HEK293T (cell line): ENCODE results near the gene LRMDA.

Experiments used
- CTCF ChIA-PET: fragments of 350-600 bp; formaldehyde crosslinking; extraction: SDS; loops from one replicate; lab custom pipeline; 2021; ENCODE audit warnings: antibody characterized with exemption, inconsistent platforms; lab: Yijun Ruan, JAX
- POLR2A ChIA-PET: fragments of 350-600 bp; formaldehyde crosslinking; extraction: SDS; loops from one replicate; lab custom pipeline; 2020; ENCODE audit warnings: antibody characterized with exemption, inconsistent platforms; lab: Yijun Ruan, JAX
- DNase-seq: peaks from one replicate; pipeline ENCODE4 v3.0.0; 2012; ENCODE audit warnings: mixed read lengths; ENCODE audit errors: extremely low spot score
- ARNT ChIP-seq: fragments of 450-650 bp; IDR thresholded peaks from 2 replicates; pipeline ENCODE4 v1.6.1; 2017; ENCODE audit warnings: mild to moderate bottlenecking
- BHLHE40 ChIP-seq: fragments of 450-650 bp; IDR thresholded peaks from 2 replicates; pipeline ENCODE4 v1.6.1; 2016; ENCODE audit warnings: mild to moderate bottlenecking, moderate library complexity, borderline replicate concordance
- CTBP1 ChIP-seq: fragments of 450-650 bp; IDR thresholded peaks from 2 replicates; pipeline ENCODE4 v1.6.1; 2016; ENCODE audit warnings: borderline replicate concordance
- ELF4 ChIP-seq: fragments of 450-650 bp; IDR thresholded peaks from 2 replicates; pipeline ENCODE4 v1.6.1; 2017; ENCODE audit warnings: antibody characterized with exemption
- FOXA1 ChIP-seq: fragments of 450-650 bp; IDR thresholded peaks from 2 replicates; pipeline ENCODE4 v1.6.1; 2016; ENCODE audit warnings: mild to moderate bottlenecking
- FOXK2 ChIP-seq: fragments of 450-650 bp; IDR thresholded peaks from 2 replicates; pipeline ENCODE4 v1.6.1; 2016; ENCODE audit warnings: mild to moderate bottlenecking
- FOXM1 ChIP-seq: fragments of 450-650 bp; IDR thresholded peaks from 2 replicates; pipeline ENCODE4 v1.6.1; 2017; ENCODE audit warnings: mild to moderate bottlenecking, borderline replicate concordance
- HDGF ChIP-seq: fragments of 450-650 bp; IDR thresholded peaks from 2 replicates; pipeline ENCODE4 v1.6.1; 2017; ENCODE audit warnings: antibody characterized with exemption, borderline replicate concordance
- L3MBTL2 ChIP-seq: fragments of 450-650 bp; conservative IDR thresholded peaks from 2 replicates; pipeline ENCODE4 v1.6.1; 2016; ENCODE audit warnings: mild to moderate bottlenecking
- LEF1 ChIP-seq: fragments of 450-650 bp; IDR thresholded peaks from 2 replicates; pipeline ENCODE4 v1.6.1; 2017; ENCODE audit warnings: mild to moderate bottlenecking, borderline replicate concordance
- NFRKB ChIP-seq: fragments of 450-650 bp; IDR thresholded peaks from 2 replicates; pipeline ENCODE4 v1.6.1; 2016; ENCODE audit warnings: mild to moderate bottlenecking, moderate library complexity
- PKNOX1 ChIP-seq: fragments of 450-650 bp; IDR thresholded peaks from 2 replicates; pipeline ENCODE4 v1.6.1; 2016
- SP1 ChIP-seq: fragments of 450-650 bp; IDR thresholded peaks from 2 replicates; pipeline ENCODE4 v1.6.1; 2017
- SUZ12 ChIP-seq: fragments of 450-650 bp; IDR thresholded peaks from 2 replicates; pipeline ENCODE4 v1.6.1; 2016; ENCODE audit warnings: mild to moderate bottlenecking
- TARDBP ChIP-seq: fragments of 450-650 bp; IDR thresholded peaks from 2 replicates; pipeline ENCODE4 v1.6.1; 2016
- ZNF384 ChIP-seq: fragments of 450-650 bp; IDR thresholded peaks from 2 replicates; pipeline ENCODE4 v1.6.1; 2016

The LRMDA gene

GRCh38 chr10:75868574-75868973 lies 437.1 kb downstream of the LRMDA start:
- no peak for DNase-seq
- POLR2A ChIA-PET = no interaction called here
- CTCF ChIA-PET = interaction anchor here (0.9 kb wide), 1 partner anchor 274 kb away, joined by 3 read pairs; no protein-coding TSS in a partner anchor
- TF ChIP-seq ARNT (no peak), CTBP1 (no peak), SP1 (no peak), ELF4 (no peak), PKNOX1 (no peak), L3MBTL2 (no peak), SUZ12 (no peak), TARDBP (no peak), FOXK2 (no peak), NFRKB (no peak), FOXA1 (no peak), LEF1 (no peak), HDGF (no peak), BHLHE40 (no peak), FOXM1 (no peak), ZNF384 (no peak)

GRCh38 chr10:75870039-75870645 lies 438.7 kb downstream of the LRMDA start:
- no peak for DNase-seq
- no peak for TF ChIP-seq SP1
- TF ChIP-seq CTBP1 = no peak
- no peak for TF ChIP-seq ARNT
- no peak for TF ChIP-seq NFRKB
- no peak for TF ChIP-seq FOXA1
- TF ChIP-seq HDGF = no peak
- TF ChIP-seq FOXK2 = no peak
- no peak for TF ChIP-seq SUZ12
- ChIA-PET CTCF (no interaction called here), POLR2A (no interaction called here)

GRCh38 chr10:75875740-75876139 lies 444.3 kb downstream of the LRMDA start:
- ChIA-PET POLR2A (no interaction called here), CTCF (no interaction called here)
- TF ChIP-seq L3MBTL2 (peak; percentile 57; the same call in 1 of the 2 replicates), CTBP1 (no peak), SUZ12 (no peak)
- DNase-seq = no peak

- ChIA-PET CTCF (no interaction called here), POLR2A (no interaction called here)
- TF ChIP-seq CTBP1 = no peak
- TF ChIP-seq FOXK2 = no peak
- no peak for DNase-seq
Observed at GRCh38 chr10:75876710-75877109, 445.3 kb downstream of the LRMDA start.

GRCh38 chr10:75877877-75878276 lies 446.5 kb downstream of the LRMDA start:
- TF ChIP-seq TARDBP (no peak), L3MBTL2 (no peak), HDGF (no peak), FOXM1 (no peak), NFRKB (no peak), ELF4 (no peak), SP1 (no peak), SUZ12 (no peak), ARNT (no peak), BHLHE40 (no peak), ZNF384 (no peak), LEF1 (no peak)
- POLR2A ChIA-PET = no interaction called here
- CTCF ChIA-PET = no interaction called here
- no peak for DNase-seq

GRCh38 chr10:75878586-75878985 lies 447.2 kb downstream of the LRMDA start:
- DNase-seq = no peak
- ChIA-PET CTCF (no interaction called here), POLR2A (no interaction called here)
- TF ChIP-seq ARNT (no peak), CTBP1 (no peak), BHLHE40 (no peak), PKNOX1 (no peak)

- TF ChIP-seq FOXA1 = no peak
- TF ChIP-seq ELF4 = no peak
- TF ChIP-seq SUZ12 = no peak
- TF ChIP-seq LEF1 = no peak
- TF ChIP-seq NFRKB = no peak
- no peak for TF ChIP-seq HDGF
- no peak for TF ChIP-seq CTBP1
- TF ChIP-seq ZNF384 = no peak
- no peak for TF ChIP-seq PKNOX1
- POLR2A ChIA-PET = interaction anchor here (1.3 kb wide), 1 partner anchor 9 kb away, joined by 5 read pairs; no protein-coding TSS in a partner anchor
- DNase-seq = no peak
- CTCF ChIA-PET = no interaction called here
Observed at GRCh38 chr10:75880031-75880775, 448.8 kb downstream of the LRMDA start.
